Hematopoietic multipotent progenitor cell treated with erythropoietin and hydrocortisone succinate and interleukin-3 and kit ligand, for 4 days (in vitro differentiated cells): ENCODE results near the gene SMIM43.
"Not testable (repeated sequence)": the region's sequence is repeated elsewhere in the genome, so short reads cannot be mapped to it uniquely, and the experiment has no call there.

Experiments
- DNase-seq: peaks from one replicate; pipeline ENCODE4 v3.0.0-alpha.2; 2015

The SMIM43 gene

GRCh38 chr4:121778991-121779628 lies 14.1 kb upstream of the SMIM43 start:
- DNase-seq: no peak

GRCh38 chr4:121777625-121778024 lies 12.7 kb upstream of the SMIM43 start:
- no peak for DNase-seq

DNA sequence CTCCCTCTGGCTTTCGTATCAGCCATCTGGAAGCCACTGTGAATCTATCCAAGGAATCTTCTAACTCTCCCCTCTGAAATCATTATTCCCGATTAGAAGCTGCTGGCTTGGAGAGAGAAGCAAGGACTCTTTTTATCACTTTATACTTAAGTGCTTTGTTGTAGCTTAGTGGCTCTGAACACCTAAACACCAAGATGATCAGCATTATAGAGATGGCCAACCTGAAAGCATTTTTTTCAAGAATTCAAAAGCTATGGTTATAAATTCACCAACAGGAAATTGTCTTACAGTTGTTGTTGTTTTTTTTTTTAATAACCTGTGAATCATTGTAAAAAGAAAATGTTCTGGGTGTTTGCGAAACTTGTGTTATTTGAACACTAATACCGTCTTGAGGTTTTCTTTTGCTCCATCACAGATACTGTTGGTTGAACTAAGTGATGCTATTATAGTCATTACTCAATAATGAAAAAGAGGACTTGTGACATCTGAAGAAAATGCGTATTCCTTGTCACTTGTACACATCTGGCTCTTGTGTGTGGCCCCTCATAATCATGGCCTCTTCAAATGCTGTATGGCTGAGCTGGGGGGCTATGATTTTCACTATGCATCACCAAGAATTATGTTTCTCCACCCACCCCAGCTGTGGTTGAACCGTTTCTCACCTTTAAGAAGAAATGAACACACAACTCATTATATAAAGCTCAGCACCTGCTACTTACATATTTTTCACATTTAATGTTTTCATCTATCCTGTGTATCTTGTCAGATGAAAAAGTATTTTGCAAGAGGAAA lies 11.8 kb upstream of the SMIM43 start:
- DNase-seq: no peak

- no peak for DNase-seq
These were observed 8.9 kb upstream of the SMIM43 start for GRCh38 chr4:121773883-121774282.

DNA sequence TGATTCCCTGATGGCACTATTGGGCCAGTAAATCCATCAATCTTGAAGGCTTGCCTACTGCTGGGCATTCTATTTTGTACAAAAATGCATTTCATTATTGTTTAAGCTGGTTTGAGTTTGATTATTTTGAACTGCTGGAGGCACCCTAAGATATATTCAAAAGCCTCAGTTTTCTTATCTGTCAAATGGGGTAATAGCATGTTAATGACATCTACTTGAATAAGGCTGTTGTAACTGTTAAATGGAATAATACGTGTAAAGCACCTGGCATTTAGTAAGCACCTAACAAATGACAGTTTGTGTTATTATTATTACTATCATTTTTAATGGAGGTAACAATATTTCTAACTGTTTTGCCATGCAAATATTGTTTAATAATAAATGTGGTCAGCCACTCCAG lies 6.9 kb upstream of the SMIM43 start:
- no peak for DNase-seq

- no peak for DNase-seq
These were observed 4.4 kb upstream of the SMIM43 start for GRCh38 chr4:121769341-121769740.

DNA sequence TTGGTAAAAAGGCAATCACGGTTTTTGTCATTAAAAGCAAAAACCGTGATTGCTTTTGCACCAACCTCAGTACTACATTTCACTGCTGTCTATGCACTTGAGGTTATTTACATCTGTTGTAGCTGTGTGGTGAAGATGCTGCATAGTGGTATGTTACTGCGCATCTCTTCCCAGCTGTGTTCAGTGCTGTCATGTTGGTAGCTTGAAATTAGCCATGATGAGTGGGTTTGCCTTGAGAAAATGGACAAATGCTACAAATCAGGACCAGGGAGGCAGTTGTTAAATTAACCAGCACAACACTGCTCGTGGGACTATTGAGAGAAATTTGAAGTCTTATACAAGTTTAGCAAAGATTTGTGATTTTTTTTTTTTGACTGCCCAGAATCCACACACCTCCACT lies 2.2 kb upstream of the SMIM43 start:
- DNase-seq: no peak

- no peak for DNase-seq
These were observed 1.1 kb upstream of the SMIM43 start for GRCh38 chr4:121765971-121766538.

DNA sequence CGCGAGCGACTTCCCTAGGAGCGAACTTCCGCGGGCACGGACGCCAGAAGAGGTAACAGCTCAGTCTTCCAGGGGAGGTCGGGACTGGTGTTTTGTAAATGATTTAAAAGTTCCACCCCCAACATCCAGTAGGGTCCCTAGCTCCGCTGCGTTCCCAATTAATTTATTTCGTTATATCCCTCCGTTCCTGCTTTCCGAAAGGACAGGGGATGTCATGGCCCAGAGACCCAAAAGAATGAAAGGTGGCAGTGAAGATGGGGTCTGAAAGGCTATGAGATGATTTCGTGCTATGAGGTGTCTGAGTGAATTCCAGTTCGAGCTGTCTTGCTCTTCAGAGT lies 373 bp upstream of the SMIM43 start:
- DNase-seq: no peak

DNA sequence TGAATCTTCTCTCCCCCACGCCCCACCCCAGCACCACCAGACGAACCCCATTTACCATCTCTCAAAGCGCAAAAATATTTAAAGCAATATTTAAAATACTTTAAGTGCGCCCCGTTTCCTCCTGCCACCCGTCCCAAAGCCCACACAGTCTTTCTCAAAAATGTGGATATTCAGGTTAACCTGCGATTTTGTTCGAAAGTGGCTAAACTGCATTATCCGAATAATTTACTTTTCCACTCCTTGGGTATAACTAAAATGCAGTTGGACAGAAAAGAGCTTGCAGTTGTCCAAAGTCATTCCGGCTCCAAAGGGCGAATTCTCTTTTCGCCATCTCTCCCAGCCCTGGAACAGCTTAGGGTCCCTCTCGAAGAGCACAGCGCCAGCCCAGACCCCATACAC lies 662 bp downstream of the SMIM43 start:
- DNase-seq: no peak

GRCh38 chr4:121760205-121760604 lies 4.8 kb downstream of the SMIM43 start:
- DNase-seq: no peak

DNA sequence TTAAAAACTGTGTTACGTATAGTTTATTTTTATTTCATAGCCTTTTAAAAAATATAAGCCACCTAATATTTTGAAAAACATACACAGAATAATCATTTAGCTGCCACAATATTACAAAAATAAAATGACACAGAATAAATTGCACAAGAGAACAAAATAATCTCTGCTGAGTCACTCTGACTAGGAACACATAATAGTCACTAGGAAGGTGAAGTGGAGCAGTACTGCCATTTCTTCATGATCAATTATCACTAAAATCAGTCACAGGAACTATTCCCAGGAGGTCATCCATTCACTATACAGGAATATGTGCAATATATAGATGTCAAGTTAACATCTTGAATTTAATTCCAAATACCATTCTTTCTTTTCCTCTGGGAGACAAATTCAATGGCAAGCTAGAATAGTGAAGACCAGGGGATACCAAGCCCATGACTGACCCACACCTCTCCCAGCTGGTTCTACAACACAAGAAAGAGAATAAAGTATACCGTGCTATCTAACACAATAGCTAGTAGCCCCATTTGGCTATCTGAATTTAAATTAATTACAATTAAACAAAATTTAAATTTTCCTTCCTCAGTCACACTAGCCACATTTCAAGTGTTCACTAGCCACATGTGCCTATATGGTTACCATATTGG lies 5.9 kb downstream of the SMIM43 start:
- no peak for DNase-seq

DNA sequence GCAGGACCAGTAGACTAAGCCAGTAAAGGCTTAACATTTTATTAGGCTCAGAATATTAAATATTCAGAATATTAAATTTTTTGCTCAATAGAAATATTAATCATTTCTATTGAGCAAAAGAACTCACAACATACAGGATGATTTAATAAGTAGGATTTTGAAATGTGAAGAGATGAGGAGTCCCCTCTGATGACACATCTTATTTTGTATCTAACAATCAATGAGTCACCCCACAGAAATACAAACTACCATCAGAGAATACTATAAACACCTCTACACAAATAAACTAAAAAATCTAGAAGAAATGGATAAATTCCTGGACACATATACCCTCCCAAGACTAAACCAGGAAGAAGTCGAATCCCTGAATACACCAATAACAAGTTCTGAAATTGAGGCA lies 12.8 kb downstream of the SMIM43 start:
- DNase-seq: not testable (repeated sequence)

- peak; percentile 7 for DNase-seq
These were observed 15.7 kb downstream of the SMIM43 start for GRCh38 chr4:121749225-121749624.

DNA sequence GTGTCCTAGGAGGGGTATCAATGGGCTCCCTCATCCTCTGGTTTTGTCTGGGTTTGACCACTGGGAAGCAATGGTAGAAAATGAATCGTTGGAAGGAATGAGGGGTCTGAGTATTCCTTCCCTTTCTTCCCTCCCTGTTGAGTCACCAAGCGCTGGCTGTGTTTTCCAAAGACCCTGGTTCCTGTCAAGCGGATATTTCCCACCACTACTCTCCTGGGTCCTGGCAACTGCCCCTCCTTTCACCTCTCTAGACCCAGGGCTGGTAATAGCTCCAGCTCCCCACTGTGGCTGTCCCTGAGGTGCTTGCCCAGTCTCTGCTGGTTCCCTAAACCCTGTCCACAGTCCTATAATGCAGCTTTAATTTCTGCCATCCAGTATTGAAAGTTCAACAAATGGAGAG lies 22.2 kb downstream of the SMIM43 start:
- no peak for DNase-seq

GRCh38 chr4:121741751-121742150 lies 23.2 kb downstream of the SMIM43 start:
- no peak for DNase-seq

DNA sequence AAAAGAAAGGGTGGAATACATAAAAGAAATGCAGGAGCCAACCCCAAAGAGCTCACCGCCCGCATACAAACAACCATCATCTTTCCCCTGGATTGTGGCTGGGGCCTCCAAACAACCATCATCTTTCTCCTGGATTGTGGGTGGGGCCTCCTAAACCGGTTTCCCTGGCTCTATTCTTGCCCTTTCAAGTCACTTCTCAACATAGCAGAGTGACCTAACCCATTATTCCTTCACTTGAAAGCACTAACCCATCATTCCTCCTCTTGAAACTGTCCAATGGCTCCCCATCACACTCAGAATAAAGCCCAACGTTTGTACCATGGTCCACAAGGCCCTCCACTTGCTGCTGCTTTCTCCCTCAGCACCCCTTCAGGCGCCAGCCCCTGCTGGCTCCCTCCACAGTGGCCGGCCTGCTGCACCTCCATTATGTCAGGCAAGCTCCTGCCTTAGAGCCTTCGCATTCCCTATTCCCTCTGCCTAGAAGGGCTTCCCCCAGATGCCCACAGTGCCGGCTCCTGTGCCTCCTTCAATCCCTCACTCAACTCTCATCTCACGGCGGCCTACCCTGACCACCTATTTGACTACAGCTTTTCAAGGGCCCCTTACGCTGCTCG lies 24.1 kb downstream of the SMIM43 start:
- DNase-seq: no peak

DNA sequence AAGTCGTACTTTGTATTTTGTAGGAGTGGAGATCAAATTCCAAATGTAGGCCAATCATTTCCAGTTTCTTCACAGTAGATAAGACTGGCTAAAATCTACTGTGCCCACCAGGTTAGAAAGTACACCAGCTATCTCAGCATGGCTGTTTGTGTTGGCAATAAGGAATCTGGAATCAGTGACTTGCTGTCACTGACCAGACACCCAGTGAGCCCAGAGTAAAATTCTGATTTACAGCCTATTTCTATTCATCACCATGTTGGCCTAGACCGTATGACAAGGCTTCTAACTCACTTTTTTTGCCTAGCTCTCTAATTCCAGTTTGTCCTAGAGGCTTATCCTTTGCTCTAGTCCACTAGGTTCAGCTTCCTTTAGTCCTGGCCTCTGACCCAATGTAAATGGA lies 25.4 kb downstream of the SMIM43 start:
- DNase-seq: no peak

DNA sequence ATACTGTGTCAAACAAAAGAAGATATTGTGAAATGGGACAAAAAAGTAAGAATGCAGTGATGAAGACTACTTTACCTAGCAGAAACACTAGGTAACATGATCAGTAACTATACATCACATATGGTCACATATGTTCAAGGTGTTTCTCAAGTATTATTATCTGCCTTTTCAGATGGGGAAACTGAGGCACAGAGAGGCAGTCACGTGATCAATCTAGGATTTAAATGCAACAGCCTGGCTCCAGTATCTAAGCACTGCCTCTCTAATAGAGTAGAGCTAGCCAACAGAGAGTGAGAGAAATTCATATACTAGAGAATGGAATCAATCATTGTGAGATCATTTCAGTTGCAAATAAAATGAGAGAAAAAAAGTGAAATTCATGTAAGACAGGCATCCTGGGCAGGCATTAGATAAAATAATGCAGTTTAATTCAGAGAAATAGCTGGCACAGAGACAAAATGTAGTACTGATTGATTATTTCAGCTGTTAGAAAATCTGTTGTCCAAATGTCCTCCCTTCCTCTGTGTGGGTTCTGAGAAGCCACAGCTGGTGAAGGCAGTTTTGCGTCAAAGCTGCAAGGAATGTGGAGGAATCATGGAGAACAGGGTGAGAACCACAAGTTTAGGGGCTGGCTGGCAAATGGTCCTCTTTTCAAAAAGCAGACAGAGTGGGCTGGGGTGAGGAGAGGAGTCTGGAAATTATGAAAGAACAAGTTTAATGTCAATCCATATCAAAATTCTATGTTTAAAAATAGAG lies 26.0 kb downstream of the SMIM43 start:
- DNase-seq: no peak

- no peak for DNase-seq
These were observed 27.0 kb downstream of the SMIM43 start for GRCh38 chr4:121737846-121738554.

DNA sequence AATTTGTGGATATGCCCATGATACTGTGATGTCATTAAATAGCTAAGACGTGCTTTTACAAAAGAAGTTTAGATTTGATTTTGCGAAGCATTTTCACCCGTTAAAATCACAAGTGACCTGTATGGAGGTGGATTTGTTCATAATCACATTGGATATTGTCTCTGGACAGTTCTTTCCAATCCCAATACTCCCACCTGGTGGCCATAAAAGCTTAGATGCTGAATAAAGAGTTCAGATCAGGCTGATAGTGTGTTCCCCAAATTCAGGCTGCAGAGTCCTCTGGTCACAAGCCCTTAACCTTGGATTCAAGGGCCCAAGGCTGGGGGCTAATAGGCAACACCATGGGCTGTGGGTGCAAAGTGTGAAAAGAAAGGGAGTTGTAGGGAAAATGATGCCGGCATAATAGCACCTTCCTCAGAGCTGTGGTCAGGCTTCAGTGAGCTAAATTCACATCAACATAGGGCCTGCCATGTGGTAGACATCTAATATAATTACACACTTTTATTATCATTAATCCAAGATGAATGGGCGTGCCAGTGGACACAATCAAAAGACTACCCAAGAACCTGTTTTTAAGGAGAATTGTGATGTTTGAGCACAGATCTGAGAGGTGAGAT lies 28.1 kb downstream of the SMIM43 start:
- peak; percentile 73 for DNase-seq

GRCh38 chr4:121734571-121734970 lies 30.4 kb downstream of the SMIM43 start:
- no peak for DNase-seq
